DMS53 treated with DMSO at 0.1 percent for 48 hours (cell line): ENCODE results near the gene HDAC5.
A peak's percentile ranks its signal among the peaks of the same experiment; 100 is the strongest.

Experiments used
- DNase-seq: peaks from one replicate; lab custom pipeline; 2025; ENCODE audit not compliant: unreplicated experiment; lab: John Stamatoyannopoulos, UW

Gene HDAC5

GRCh38 chr17:44091200-44091997, 32.0 kb downstream of the HDAC5 start:
- DNase-seq = no peak

GRCh38 chr17:44088254-44088653, 35.2 kb downstream of the HDAC5 start:
- no peak for DNase-seq

DNA sequence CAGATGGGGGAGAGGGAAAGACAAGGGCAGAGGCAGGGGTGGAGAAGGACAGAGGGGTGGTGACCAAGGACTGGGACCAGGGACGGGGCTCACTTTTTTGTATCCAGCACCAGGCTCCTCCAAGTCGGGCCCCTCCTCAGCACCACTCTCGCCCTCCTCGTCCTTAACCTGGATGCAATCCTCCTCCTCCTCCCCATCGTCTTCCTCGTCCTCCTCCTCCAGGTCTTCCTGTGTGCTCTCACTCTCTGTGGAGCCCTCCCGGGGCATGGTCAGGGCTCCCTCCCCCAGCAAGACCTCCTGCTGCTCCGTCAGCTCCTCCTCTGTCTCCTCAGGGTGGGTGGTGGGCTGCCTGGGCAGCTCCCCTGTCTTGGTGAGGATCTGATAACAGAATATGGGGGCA, 36.1 kb downstream of the HDAC5 start:
- DNase-seq = no peak

DNA sequence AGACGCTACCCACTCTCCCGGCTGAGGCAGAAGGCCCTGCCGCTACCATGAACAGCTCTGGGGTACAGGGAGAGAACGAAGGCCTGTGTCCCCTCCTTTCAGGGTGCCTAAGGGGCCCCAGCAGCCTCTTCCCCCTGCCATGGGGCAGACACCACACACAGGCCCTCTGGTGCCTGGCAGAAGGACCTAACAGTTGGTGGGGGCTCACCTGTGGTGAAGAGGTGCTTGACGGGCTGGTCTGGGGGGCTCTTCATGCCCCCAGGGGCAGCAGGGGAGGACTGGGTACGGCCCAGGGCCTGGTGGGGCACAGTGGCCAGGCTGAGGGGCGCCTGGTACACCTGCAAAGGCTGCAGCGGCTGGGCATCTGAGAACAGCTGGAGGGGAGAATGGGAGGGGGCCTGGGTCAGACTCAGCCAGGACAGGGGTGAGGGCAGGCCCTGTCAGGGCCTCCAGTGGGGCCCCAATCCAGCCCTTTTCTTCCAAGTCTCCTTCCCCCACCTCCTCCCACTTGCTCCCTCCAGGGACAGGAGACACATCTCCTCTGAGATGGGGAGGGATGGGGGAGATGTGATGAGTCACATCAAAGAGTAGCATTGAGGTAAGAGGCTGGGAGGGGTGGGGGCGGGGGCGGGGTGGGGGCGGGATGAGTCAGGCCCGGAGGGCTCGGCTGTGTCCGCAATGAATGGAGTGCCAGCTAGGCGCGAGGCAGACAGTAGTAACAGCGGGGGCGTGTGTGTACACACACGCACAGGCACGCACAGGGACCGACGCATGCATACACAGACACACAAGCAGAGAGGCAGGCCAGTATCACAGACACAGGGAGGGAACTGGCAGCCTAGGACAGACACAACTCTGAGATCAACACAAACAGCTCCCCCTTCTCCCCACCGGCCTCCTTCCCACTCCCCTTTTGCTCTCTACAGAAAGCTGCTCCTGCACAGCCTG, 36.8 kb downstream of the HDAC5 start:
- peak; percentile 68 for DNase-seq

DNA sequence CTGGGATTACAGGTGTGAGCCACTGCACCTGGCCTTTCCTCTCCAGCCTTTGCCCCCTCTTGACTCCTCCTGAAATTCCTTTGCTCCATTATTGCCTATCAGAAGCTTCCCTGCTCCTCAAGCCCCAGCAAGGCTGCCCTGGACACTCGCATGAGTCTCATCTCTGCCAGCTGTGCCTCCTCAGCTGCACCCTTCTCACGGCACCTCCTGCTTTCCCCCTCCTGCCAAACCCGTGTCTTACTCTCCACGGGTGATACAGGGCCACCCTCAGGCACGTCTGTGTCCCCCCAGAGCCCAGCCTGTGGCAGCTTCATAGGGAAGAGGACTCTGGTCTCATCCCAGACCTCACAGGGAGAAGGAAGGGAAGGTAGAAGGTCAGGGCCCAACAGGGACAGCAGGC, 37.5 kb downstream of the HDAC5 start:
- DNase-seq = no peak

GRCh38 chr17:44084921-44085320, 38.5 kb downstream of the HDAC5 start:
- DNase-seq = no peak

DNA sequence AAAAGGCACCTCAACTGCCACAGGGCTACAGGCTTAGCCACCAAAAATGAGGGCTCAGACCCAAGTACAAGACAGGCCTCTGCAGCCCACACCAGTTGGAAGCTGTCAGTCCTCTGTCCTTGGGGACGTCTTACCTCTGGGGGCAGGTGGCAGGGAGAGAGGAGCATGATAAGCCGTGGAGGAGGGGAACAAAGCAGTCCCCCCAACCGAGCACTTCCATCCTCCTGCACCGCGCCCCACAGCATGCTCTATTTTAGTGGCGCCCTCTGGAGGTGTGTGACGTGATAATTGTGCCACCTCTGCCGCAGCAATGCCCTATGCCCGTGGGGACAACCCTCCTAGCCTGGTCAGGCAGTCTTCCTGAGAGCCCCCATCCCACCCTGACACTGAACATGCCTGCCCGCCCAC, 39.3 kb downstream of the HDAC5 start:
- no peak for DNase-seq

- peak; percentile 76 for DNase-seq
These were observed 40.1 kb downstream of the HDAC5 start for GRCh38 chr17:44083250-44083849.

DNA sequence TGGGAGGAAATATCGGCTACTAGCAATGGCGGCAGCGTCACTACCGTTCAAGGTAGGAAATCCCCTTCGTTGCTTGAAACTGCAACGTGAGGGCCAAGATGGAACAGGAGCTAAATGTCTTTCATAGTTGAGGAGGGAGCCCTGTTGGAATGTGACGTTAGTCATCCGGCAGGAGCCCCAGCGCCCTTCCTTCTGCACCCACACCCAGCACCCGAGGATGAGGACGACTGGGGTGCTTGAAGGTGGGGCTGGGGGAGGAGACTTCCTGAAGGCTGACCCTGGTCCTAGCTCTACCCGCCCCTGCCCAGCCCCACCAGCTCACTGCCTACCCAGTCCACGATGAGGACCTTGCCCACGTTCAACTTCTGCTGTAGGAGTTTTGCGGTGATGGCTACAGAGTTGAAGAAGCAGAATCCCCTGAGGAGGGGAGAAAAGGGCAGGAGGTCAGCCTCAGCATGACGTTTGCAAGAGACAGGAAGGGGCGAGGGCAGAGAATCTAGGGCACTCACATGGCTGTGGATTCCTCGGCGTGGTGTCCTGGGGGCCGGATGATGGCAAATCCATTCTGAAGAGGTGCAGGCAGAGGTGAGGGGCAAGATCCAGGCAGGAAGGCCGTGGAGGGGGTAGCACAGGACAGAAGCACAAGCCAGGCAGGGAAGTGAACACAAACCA, 41.0 kb downstream of the HDAC5 start:
- DNase-seq = no peak

- no peak for DNase-seq
These were observed 41.8 kb downstream of the HDAC5 start for GRCh38 chr17:44081681-44082080.

DNA sequence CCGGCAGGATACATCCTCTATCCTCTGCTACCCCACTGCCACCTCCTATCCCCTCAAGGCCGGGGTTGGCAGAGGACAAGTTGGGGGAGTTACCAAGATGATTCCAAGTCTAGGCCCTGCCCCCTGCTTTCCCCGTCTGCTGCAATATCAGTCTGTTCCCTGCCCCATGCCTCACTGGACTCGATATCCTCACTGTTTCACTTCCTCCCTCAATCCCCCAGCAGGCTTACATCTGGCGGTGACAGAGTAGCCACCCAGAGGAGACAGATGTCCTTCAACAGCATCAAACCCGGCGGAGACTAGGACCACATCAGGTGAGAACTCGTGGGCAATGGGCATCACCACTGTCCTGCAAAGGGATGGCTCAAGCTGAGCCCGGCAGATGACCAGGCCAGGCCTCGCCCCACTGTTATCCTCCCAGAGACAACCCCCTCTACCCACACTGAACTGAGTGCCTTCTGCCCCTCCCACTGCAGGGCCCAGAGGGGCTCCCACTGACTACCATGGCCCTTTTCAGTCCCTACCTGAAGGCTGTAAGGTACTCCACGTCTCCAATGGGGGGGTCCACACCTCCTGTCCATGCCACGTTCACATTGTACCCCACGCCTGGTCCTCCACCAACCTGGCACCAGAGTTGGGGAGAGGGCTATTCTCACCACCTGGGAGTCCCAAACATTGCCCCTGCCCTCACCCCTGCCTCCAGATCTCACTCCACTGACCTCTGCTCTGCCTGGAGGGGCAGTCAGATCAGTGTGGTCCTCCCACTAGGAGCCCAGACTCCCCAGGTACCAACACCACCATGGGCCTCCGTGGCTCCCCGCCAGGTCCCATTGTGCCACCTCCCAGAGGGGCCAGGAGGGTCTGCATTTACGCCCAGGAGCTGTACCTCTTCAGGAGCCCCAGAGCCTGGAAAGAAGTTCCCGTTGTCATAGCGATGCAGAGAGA, 43.3 kb downstream of the HDAC5 start:
- no peak for DNase-seq

GRCh38 chr17:44078412-44078811, 45.0 kb downstream of the HDAC5 start:
- DNase-seq = no peak

DNA sequence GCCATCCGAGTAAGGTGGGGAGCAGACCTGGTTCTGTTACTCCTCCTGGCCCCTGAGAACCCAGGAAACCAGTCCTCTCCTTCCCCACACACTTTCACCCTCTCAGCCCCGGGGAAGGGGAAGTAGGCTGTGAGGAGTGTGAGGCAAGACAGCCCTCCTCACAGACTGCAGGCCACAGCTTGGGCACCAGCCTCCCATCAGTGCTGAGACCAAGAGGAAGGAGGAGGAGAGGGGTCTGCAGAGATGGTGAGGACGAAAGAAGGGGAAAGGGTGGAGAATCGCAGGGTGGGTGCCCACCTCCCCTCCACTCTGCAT, 45.9 kb downstream of the HDAC5 start:
- no peak for DNase-seq

- no peak for DNase-seq
These were observed 46.5 kb downstream of the HDAC5 start for GRCh38 chr17:44076716-44077594.

GRCh38 chr17:44075598-44076293, 47.7 kb downstream of the HDAC5 start:
- DNase-seq = no peak

GRCh38 chr17:44074911-44075285, 48.5 kb downstream of the HDAC5 start:
- no peak for DNase-seq

GRCh38 chr17:44074231-44074910, 49.1 kb downstream of the HDAC5 start:
- DNase-seq = no peak

DNA sequence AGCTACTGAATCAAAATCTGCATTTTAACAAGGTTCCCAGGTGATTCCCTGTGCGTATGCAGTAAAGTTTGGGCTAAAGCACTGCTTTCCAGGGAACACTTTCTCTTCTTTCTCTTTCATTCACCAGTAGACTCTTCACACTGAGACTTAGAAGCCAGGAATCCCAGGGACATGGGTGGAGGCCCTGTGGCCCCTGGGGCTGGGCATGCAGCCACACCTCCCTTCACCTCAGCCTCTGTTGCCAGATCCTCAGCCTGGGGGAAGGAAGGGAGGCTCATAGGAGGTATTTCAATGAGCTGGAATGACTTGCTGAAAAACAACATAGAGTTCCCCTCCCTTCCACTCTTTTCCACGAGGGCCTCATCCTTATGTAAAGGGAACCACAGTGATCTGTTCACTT, 51.7 kb downstream of the HDAC5 start:
- DNase-seq = no peak
